Measurements from ENCODE around the gene MARCKS. TPM values are rescaled to one million over a fixed set of nuclear protein-coding genes. Genes with fewer than 3 reads are reported as not detected.

The MARCKS gene
- total and polyA plus RNA-seq, 2 donors (not counting 3 experiments of a cell fraction or from before 2014, with no cell fraction given), result 59.5 to 315 TPM

DNA sequence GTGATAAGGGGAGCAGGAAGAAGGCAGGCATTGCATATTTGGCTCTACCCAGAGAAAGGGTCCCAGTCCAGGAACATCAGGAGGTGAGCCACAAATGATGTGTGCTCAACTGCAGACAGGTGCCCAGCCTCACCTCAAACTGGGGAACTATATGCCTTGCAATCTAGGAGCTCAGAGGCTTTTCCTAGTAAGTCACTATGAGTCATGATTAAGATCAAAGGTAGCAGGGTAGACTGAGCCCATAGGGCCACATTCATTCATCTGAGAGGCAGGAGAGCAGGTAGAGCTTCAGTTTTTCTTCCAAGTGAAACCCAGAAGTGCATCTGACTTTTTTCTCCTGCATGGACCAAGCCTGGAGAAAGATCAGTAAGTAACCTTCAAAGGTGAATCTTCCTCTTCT, 31.3 kb downstream of the MARCKS start:
- ChIA-PET CTCF (interaction anchor here (1.2 to 2.7 kb wide), 3 partner anchors 9 to 30 kb away, joined by 3 to 11 read pairs (median 4); no protein-coding TSS in a partner anchor), POLR2A (no interaction called here)
- DNase-seq (ENCODE audit: low read depth, low spot score), result no peak
- Histone ChIP-seq H4K20me1 (replicated peaks; ENCODE audit: control insufficient read depth, extremely low read depth, insufficient read depth, low read length) (no peaks in the 10 kb centered on the region), H3K27me3 (ENCODE audit: control insufficient read depth in 2 of 2, insufficient read depth in 2 of 2, low read length in 2 of 2) (no peaks in the 10 kb centered on the region), H3K9me1 (replicated peaks; ENCODE audit: control insufficient read depth, extremely low read depth, insufficient read depth, low read length) (no peaks in the 10 kb centered on the region), H3K4me2 (ENCODE audit: insufficient read depth, low read length) (no peak overlapping the region), H3K79me2 (ENCODE audit: control insufficient read depth, insufficient read depth, low read length) (no peaks in the 10 kb centered on the region), H3K4me1 (ENCODE audit: control insufficient read depth, extremely low read depth, insufficient read depth, low read length) (peaks cover under 1% of the 10 kb centered on the region), H3K4me3 (replicated peaks in 1 of 3; ENCODE audit: insufficient read depth in 1 of 3, low read depth in 1 of 3, low read length in 3 of 3) (no peak overlapping the region), H3K27ac (ENCODE audit: insufficient read depth, low read depth, low read length) (no peak overlapping the region), H3K36me3 (ENCODE audit: control insufficient read depth in 2 of 2, extremely low read depth in 1 of 2, insufficient read depth in 2 of 2, low read length in 2 of 2) (no peaks in the 10 kb centered on the region), H3K9me3 (replicated peaks; ENCODE audit: control insufficient read depth, insufficient read depth, low read length) (no peaks in the 10 kb centered on the region), H2AFZ (ENCODE audit: low read depth, low read length) (no peak overlapping the region), H3K9ac (replicated peaks; ENCODE audit: extremely low read depth, insufficient read depth, low read length) (no peak overlapping the region)
- no peak for FAIRE-seq
- dilution Hi-C loops (cut with MboI; ENCODE audit: extremely low pct_ligation_motif_present, low sequenced_read_pairs), result no loop called here
- intact Hi-C loops (cut with micrococcal nuclease), result no loop called here
- BruUV-seq (replicated peaks), result no TSS peak
- no peak for TF ChIP-seq GATA2 (IDR thresholded peaks at IDR 0.05; ENCODE audit: insufficient read depth, insufficient read length, low read depth, low read length)
- TF ChIP-seq, protein P1, sequence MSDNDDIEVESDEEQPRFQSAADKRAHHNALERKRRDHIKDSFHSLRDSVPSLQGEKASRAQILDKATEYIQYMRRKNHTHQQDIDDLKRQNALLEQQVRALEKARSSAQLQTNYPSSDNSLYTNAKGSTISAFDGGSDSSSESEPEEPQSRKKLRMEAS (IDR thresholded peaks at IDR 0.05; ENCODE audit: insufficient read depth, insufficient read length), result no peak
- TF ChIP-seq, protein P2, sequence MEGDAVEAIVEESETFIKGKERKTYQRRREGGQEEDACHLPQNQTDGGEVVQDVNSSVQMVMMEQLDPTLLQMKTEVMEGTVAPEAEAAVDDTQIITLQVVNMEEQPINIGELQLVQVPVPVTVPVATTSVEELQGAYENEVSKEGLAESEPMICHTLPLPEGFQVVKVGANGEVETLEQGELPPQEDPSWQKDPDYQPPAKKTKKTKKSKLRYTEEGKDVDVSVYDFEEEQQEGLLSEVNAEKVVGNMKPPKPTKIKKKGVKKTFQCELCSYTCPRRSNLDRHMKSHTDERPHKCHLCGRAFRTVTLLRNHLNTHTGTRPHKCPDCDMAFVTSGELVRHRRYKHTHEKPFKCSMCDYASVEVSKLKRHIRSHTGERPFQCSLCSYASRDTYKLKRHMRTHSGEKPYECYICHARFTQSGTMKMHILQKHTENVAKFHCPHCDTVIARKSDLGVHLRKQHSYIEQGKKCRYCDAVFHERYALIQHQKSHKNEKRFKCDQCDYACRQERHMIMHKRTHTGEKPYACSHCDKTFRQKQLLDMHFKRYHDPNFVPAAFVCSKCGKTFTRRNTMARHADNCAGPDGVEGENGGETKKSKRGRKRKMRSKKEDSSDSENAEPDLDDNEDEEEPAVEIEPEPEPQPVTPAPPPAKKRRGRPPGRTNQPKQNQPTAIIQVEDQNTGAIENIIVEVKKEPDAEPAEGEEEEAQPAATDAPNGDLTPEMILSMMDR (IDR thresholded peaks at IDR 0.05; ENCODE audit: extremely low read depth in 1 of 2, insufficient read depth in 1 of 2, low read depth in 1 of 2, low read length in 2 of 2), result no peak
- no peak for TF ChIP-seq FOS (IDR thresholded peaks at IDR 0.05; ENCODE audit: borderline replicate concordance, insufficient read depth, low read length)
- no peak for TF ChIP-seq EZH2 (IDR thresholded peaks at IDR 0.05; ENCODE audit: borderline replicate concordance, low read depth, low read length, severe bottlenecking)
- no peak for TF ChIP-seq MYC (IDR thresholded peaks at IDR 0.05; ENCODE audit: low read depth, low read length)
- TF ChIP-seq POLR2AphosphoS5 (IDR thresholded peaks at IDR 0.05; ENCODE audit: insufficient read depth, low read depth, low read length), result no peak
- no peak for TF ChIP-seq JUN (IDR thresholded peaks at IDR 0.05; ENCODE audit: borderline replicate concordance, insufficient read depth, insufficient read length, low read depth)
- no peak for TF ChIP-seq POLR2A (IDR thresholded peaks at IDR 0.05; ENCODE audit: low read depth, low read length)

Data from endothelial cell of umbilical vein (primary cell).